ENCODE data around the gene PEAK1. TPM values are rescaled to one million over a fixed set of nuclear protein-coding genes. Genes with fewer than 3 reads are reported as not detected.

Gene PEAK1
- total RNA-seq, 4 donors from 2014 or later, result 68.8 to 79.1 (median 78.7) TPM

DNA sequence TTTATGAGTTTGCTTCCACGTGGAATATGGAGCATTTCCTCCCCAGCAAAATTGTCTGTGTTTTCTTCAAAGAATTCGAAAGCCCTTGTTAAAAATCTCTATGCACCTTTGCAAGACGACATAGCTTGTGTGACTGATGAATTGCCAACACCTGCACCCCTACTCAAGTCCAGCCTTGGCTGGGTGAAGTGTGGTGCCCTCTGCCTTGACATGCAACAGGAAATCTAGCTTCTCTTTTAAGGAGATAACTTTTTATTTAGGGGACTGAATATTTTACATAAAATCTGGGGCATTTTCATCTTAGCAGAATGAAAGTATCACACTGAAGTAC, 1.4 kb upstream of the PEAK1 start:
- TF ChIP-seq, protein P1, sequence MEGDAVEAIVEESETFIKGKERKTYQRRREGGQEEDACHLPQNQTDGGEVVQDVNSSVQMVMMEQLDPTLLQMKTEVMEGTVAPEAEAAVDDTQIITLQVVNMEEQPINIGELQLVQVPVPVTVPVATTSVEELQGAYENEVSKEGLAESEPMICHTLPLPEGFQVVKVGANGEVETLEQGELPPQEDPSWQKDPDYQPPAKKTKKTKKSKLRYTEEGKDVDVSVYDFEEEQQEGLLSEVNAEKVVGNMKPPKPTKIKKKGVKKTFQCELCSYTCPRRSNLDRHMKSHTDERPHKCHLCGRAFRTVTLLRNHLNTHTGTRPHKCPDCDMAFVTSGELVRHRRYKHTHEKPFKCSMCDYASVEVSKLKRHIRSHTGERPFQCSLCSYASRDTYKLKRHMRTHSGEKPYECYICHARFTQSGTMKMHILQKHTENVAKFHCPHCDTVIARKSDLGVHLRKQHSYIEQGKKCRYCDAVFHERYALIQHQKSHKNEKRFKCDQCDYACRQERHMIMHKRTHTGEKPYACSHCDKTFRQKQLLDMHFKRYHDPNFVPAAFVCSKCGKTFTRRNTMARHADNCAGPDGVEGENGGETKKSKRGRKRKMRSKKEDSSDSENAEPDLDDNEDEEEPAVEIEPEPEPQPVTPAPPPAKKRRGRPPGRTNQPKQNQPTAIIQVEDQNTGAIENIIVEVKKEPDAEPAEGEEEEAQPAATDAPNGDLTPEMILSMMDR (IDR thresholded peaks at IDR 0.05; ENCODE audit: low read depth), result no peak

DNA sequence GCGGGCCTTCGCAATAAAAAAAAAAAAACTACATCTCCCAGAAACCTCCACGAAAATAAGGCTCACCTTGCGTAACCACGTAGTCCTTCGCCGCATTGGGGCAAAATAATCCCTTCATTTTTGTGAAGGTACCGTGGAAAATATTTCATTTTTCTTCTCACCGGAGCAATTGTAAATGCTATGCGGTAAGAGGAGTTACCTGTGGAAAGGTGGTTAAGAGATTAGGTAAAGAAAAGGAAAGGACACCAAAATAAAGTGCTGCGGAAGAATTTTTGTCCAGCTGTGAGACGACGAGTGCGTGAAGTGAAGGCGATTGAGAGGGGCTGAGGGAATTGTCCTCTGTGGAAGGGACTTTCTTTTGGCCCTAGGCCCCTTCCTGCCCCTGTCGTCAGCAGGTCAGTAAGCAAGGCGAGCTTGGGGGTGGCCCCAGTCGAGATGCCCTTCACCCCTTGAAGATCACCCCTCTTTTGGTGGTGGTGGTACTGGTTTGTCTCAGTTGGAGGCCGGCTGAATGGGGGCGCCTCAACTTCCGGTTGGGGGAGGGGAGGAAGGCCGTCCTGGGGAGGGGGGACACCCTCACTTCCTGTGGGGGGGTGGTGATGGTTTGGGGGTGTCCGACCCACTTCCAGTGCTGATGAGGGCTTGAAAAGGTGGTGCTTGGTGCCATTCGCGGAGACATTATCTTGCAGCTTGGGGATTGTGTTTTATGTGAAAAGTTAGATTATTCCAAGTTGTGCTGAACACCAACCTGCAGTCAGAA, 886 bp upstream of the PEAK1 start, which contains the start of gene HMG20A:
HMG20A (plus strand) TSS at position 279 of the 760 bp plus-strand sequence. CDS start 37,520 bp downstream, outside the sequence.
- TF ChIP-seq, protein P1 (IDR thresholded peaks at IDR 0.05; ENCODE audit: low read depth), result no peak

- TF ChIP-seq, protein P1 (IDR thresholded peaks at IDR 0.05; ENCODE audit: low read depth), result no peak
Measured at GRCh38 chr15:77418966-77419835, 703 bp downstream of the PEAK1 start.

DNA sequence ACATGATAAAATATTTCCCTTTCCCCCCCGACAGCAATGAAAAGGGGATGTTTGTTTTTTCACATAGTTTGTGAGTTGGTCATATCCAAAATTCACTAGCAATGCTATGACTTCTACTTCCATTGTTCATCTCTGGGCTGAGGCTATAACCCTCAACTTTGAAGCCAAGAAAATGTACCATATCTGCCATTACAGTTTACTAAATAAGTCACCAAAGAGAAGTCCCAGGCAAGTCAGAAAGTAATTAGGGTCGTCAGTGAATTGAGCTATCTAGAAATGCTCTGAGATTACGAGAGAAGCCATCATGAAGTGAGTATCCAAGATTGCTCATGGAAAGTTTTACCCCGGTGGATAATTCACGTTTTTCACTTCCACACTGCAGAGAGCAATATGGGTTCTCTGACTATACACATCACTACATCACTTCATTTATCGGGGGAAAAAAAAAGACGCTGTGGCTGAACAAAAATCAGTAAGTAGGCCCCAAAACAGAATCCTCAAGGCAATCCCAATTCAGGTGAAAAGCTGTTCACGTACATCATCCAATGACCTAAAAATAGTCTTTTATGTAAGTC, 1.4 kb downstream of the PEAK1 start:
- TF ChIP-seq, protein P1 (IDR thresholded peaks at IDR 0.05; ENCODE audit: low read depth), result no peak

DNA sequence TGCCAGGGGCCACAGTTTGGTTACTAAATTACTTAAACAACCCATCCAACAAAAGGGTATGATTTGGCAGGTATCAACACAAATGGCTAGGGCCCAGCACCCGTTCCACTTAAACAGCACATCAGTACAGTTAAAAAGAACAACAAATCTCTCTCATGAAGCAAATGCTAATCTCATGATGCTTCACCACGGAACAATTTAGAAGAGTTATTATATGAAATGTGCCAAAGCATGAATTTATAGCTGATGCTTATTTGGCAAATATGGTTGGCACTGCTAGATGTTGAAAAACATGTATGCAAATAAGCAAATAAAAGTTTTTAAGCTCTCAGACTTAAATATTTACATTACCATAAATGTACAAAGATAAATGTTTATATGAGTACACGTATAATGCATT, 2.3 kb downstream of the PEAK1 start:
- TF ChIP-seq, protein P1 (IDR thresholded peaks at IDR 0.05; ENCODE audit: low read depth), result no peak

DNA sequence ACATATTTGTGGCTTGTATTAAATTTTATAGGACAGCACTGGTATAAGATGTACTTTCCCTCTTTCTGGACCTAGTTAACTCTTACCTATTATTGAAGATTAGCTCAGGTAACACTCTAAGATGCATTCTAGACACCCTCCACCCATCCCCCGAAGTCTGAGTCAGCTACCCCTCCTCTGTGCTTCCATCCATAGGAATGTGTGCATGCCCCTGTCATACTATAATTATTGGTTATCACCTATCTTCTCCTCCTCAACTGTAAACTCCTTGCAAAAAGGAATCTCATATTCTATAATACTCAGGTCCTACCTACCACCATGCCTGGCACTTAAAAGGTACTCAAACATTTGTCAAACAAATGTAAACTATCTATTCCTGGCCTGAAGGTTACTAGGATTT, 3.0 kb downstream of the PEAK1 start:
- TF ChIP-seq, protein P1 (IDR thresholded peaks at IDR 0.05; ENCODE audit: low read depth), result no peak

DNA sequence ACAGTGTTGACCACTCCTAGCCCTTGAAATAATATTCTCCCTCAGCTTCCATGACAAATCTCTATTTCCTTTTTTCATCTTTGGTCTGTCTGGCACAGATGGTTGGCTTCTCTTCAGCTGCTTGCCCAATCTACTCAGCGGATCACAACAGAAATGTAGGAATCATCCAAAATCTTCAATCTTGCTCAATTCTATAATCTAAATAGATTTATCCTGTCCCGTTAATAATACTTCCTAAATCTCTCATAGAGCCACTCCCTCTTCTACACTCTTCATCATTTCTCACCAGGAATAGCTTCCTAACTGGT, 3.8 kb downstream of the PEAK1 start:
- TF ChIP-seq, protein P1 (IDR thresholded peaks at IDR 0.05; ENCODE audit: low read depth), result no peak
